Ovary (tissue), 9 donors: ENCODE measurements around the gene GDPD4. TPM values are rescaled to one million over a fixed set of nuclear protein-coding genes. Genes with fewer than 3 reads are reported as not detected.

Experiments
- DNase-seq, 5 donors: peaks; one replicate each; pipeline ENCODE4 v3.0.0-alpha.2; 2019 to 2020
- H3K27ac ChIP-seq, 2 donors: fragments of 200-600 bp; one replicate each; pipeline versions ENCODE4 v1.5.1 to v1.8.0; 2019 to 2022
- H3K27me3 ChIP-seq: fragments of 200-600 bp; one replicate; pipeline ENCODE4 v1.8.0; 2022
- H3K36me3 ChIP-seq: fragments of 200-600 bp; sonication (generic); one replicate; pipeline ENCODE4 v1.5.1; 2019
- H3K4me1 ChIP-seq: one replicate; pipeline ENCODE4 v1.8.1; 2013; ENCODE audit warnings: mild to moderate bottlenecking, moderate library complexity; ENCODE audit not compliant: insufficient read depth
- H3K4me3 ChIP-seq: fragments of 200-600 bp; sonication (generic); one replicate; pipeline ENCODE4 v1.5.1; 2017
- H3K9me3 ChIP-seq, 2 donors: fragments of 200-600 bp in 1 of 2; sonication (generic) in 1 of 2; one replicate each; pipeline versions ENCODE4 v1.5.1 to v1.8.1; 2013 to 2019; ENCODE audit warnings: mild to moderate bottlenecking in 1 of 2, moderate library complexity in 1 of 2
- CTCF ChIP-seq, 3 donors: fragments of 450-650 bp in 2 of 3; fragments of 200-600 bp in 1 of 3; IDR thresholded peaks; one replicate each; pipeline versions ENCODE4 v1.5.1 to v1.8.0; 2016 to 2022; ENCODE audit warnings: antibody characterized with exemption in 3 of 3, mild to moderate bottlenecking in 1 of 3
- EP300 ChIP-seq: sonication (generic); formaldehyde crosslinking; IDR thresholded peaks from one replicate; pipeline ENCODE4 v1.6.1; 2017; ENCODE audit warnings: antibody characterized with exemption
- POLR2A ChIP-seq: fragments of 450-650 bp; IDR thresholded peaks from one replicate; pipeline ENCODE4 v1.6.1; 2017; ENCODE audit warnings: antibody characterized with exemption, mild to moderate bottlenecking, moderate library complexity
- WGBS, 3 donors: extraction: QIAGEN DNeasy Blood & Tissue Kit in 1 of 3; methylation state at CpG; one replicate each; pipeline versions ENCODE4 v1.1.5 to v1.1.7; 2013 to 2017; 5-methylcytosine and 5-hydroxymethylcytosine counted together
- intact Hi-C, 4 donors: fragments of 100-400 bp; cut with DNase I; formaldehyde crosslinking; loops; one replicate each; pipeline versions ENCODE4 v1.11.0 to v1.15.1; 2022 to 2023
- polyA plus RNA-seq, 2 donors: library from polyadenylated mRNA; stranded (reverse); fragments of 200-250 nt in 1 of 2; fragments of 350-450 nt in 1 of 2; fragmentation: Illumina TruSeq in 1 of 2; extraction: RNeasy Lipid Tissue Mini Kit (QIAGEN cat#74804) in 1 of 2; gene quantifications; one replicate each; pipeline ENCODE4 v1.2.3, GENCODE V29; 2013 to 2014
- total RNA-seq, 7 donors: library from RNA; depleted of rRNA in 2 of 7; stranded (reverse); fragments of >200 nt in 2 of 7; fragmentation: NEBNext Ultra II Directional in 3 of 7; extraction: Animal tissue kit (Norgen Biotek cat#: 25700) in 3 of 7; gene quantifications; one replicate each; pipeline versions ENCODE4 v1.1.0 to v1.2.4, GENCODE V29; 2016 to 2023
- donor health status: DM: no; HTN: no; CAD: no; lungs with moderate emphysema.
- donor health status: DM: no; HTN: no; CAD: no.
- donor health status: Bipolar disorder and iron deficiency.
- donor health status: DM: yes; HTN: yes; CAD: no.
- donor health status: DM: no; HTN: no; CAD: no.
- donor health status: DM: yes; HTN: yes; CAD: no.

Gene GDPD4
- total and polyA plus RNA-seq, 9 donors = 0.32 TPM; not detected in 8

- H3K27me3 ChIP-seq = no peaks in the 10 kb centered on the region
- H3K9me3 ChIP-seq = no peaks in the 10 kb centered on the region
- H3K36me3 ChIP-seq = no peaks in the 10 kb centered on the region
- 91 to 94% (median 93%) methylated on average over 3 of the region's 3 CpGs for WGBS, 3 donors
- no peak overlapping the region for H3K27ac ChIP-seq
- intact Hi-C loops = no loop called here
- no peak for TF ChIP-seq POLR2A
- no peak for TF ChIP-seq CTCF (IDR thresholded peaks at IDR 0.05)
- no peak for TF ChIP-seq EP300
- H3K4me3 ChIP-seq = no peak overlapping the region
- no peaks in the 10 kb centered on the region for H3K4me1 ChIP-seq
- no peak for DNase-seq
These were observed 68.5 kb downstream of the GDPD4 start for GRCh38 chr11:77233011-77233410.

GRCh38 chr11:77232242-77232641 lies 69.2 kb downstream of the GDPD4 start:
- intact Hi-C loops = no loop called here
- H3K4me3 ChIP-seq = no peak overlapping the region
- WGBS, 3 donors = 90 to 97% (median 95%) methylated on average over 4 of the region's 4 CpGs
- H3K4me1 ChIP-seq = no peaks in the 10 kb centered on the region
- DNase-seq = no peak
- TF ChIP-seq CTCF (IDR thresholded peaks at IDR 0.05) = no peak
- no peak for TF ChIP-seq EP300
- no peak for TF ChIP-seq POLR2A
- no peaks in the 10 kb centered on the region for H3K27me3 ChIP-seq
- H3K9me3 ChIP-seq = no peaks in the 10 kb centered on the region
- no peak overlapping the region for H3K27ac ChIP-seq
- H3K36me3 ChIP-seq = no peaks in the 10 kb centered on the region

GRCh38 chr11:77231800-77232199 lies 69.7 kb downstream of the GDPD4 start:
- Histone ChIP-seq H3K27me3 (no peaks in the 10 kb centered on the region), H3K4me3 (no peak overlapping the region), H3K36me3 (no peaks in the 10 kb centered on the region), H3K27ac (no peak overlapping the region), H3K4me1 (no peaks in the 10 kb centered on the region), H3K9me3 (no peaks in the 10 kb centered on the region)
- 87 to 100% (median 93%) methylated on average over 1 of the region's 1 CpG for WGBS, 3 donors
- no peak for DNase-seq
- intact Hi-C loops = no loop called here
- TF ChIP-seq CTCF (IDR thresholded peaks at IDR 0.05) (no peak), POLR2A (no peak), EP300 (no peak)

GRCh38 chr11:77230878-77231605 lies 70.4 kb downstream of the GDPD4 start:
- no peak overlapping the region for H3K4me3 ChIP-seq
- no peak overlapping the region for H3K27ac ChIP-seq
- no peaks in the 10 kb centered on the region for H3K4me1 ChIP-seq
- H3K9me3 ChIP-seq = no peaks in the 10 kb centered on the region
- intact Hi-C loops = no loop called here
- 94 to 96% (median 95%) methylated on average over 5 of the region's 5 CpGs for WGBS, 3 donors
- no peaks in the 10 kb centered on the region for H3K27me3 ChIP-seq
- DNase-seq = no peak
- H3K36me3 ChIP-seq = no peaks in the 10 kb centered on the region
- TF ChIP-seq POLR2A (no peak), CTCF (IDR thresholded peaks at IDR 0.05) (no peak), EP300 (no peak)
